H1 (cell line): Measurements from ENCODE around the gene KCNMA1.

Experiments used
- BRCA1 ChIP-seq: IDR thresholded peaks from 2 replicates; pipeline ENCODE4 v1.6.1; 2012; ENCODE audit warnings: low read depth, low read length, improper control_type of control experiment
- TF ChIP-seq, protein P1 (sequence below): IDR thresholded peaks from 2 replicates; pipeline ENCODE4 v1.6.1; 2012; ENCODE audit warnings: low read length, inconsistent platforms

DNA sequence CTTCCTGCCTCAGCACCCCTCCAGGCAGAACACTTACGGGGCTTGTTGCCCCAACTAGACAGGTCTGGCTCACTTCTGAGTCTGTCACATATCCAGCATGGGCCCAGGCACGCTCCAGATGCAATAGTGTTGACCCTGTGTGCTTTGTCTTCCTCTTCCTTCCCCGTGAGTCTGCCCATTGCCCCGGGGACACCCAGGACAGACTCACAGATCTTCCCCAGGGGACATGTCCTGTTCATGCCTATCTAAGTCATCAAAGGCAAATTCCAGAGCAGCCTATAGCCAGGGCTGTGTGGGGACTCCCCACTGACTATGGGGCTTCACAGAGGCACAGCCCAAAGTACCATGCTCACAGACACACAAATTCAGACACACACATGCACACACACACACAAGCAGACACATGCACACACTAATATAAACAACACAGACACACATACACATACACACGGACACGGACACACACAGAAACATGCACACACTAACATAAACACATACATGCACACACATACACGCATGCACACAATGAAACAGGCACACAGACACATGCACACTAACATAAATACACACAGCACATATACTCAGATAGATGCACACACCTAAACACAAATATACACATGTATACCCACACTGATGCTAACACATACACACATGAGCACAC lies 175.8 kb downstream of the KCNMA1 start:
- TF ChIP-seq, protein P1, sequence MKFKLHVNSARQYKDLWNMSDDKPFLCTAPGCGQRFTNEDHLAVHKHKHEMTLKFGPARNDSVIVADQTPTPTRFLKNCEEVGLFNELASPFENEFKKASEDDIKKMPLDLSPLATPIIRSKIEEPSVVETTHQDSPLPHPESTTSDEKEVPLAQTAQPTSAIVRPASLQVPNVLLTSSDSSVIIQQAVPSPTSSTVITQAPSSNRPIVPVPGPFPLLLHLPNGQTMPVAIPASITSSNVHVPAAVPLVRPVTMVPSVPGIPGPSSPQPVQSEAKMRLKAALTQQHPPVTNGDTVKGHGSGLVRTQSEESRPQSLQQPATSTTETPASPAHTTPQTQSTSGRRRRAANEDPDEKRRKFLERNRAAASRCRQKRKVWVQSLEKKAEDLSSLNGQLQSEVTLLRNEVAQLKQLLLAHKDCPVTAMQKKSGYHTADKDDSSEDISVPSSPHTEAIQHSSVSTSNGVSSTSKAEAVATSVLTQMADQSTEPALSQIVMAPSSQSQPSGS = no peak
- TF ChIP-seq BRCA1 = no peak
